Spleen (tissue), 7 donors: ENCODE data around the gene MRPS9.

ENCODE experiments used
- CTCF ChIP-seq, 11 experiments: fragments of 200-600 bp in 7 of 11; fragments of 450-650 bp in 4 of 11; sonication (generic) in 4 of 11; IDR thresholded peaks in 8 of 11; conservative IDR thresholded peaks in 3 of 11; 1 replicate in 7 of 11; 2 replicates in 4 of 11; pipeline versions ENCODE4 v1.4.0 to v1.8.0; 2016 to 2021; ENCODE audit warnings: antibody characterized with exemption in 11 of 11, inconsistent platforms in 4 of 11, mild to moderate bottlenecking in 1 of 11
- POLR2A ChIP-seq, 3 donors: fragments of 450-650 bp; IDR thresholded peaks; one replicate each; pipeline ENCODE4 v1.5.1; 2017; ENCODE audit warnings: antibody characterized with exemption in 3 of 3, mild to moderate bottlenecking in 1 of 3
- donor health status: DM: no; HTN: no; CAD: no; lungs with moderate emphysema.
- donor health status: DM: no; HTN: no; CAD: no.
- donor health status: DM: no; HTN: no; CAD: no.

- TF ChIP-seq POLR2A (IDR thresholded peaks at IDR 0.05) (no peak), CTCF (IDR thresholded peaks at IDR 0.05 in 8 of 11, conservative IDR thresholded peaks at IDR 0.05 in 3 of 11) (no peak)
These were observed 65.1 kb downstream of the MRPS9 start for GRCh38 chr2:105102963-105103421.
